ENCODE results near the gene TES. TPM values are rescaled to one million over a fixed set of nuclear protein-coding genes. Genes with fewer than 3 reads are reported as not detected.

TES gene
- total and polyA plus RNA-seq, 2 of the 13 experiments (the other 11 are each of a cell fraction or from before 2014, with no cell fraction given) = 21.6 to 23.0 TPM

- H3K27me3 ChIP-seq (ENCODE audit: control insufficient read depth in 1 of 2, insufficient read depth in 2 of 2, low read length in 2 of 2) = no peaks in the 10 kb centered on the region
- no peak for ATAC-seq
- POLR2A ChIA-PET = no interaction called here
- no peak overlapping the region for H3K9ac ChIP-seq (ENCODE audit: insufficient read depth, low read depth, low read length)
- FAIRE-seq = no peak
- no peak overlapping the region for H3K27ac ChIP-seq (ENCODE audit: extremely low read length, insufficient read depth, low read length)
- H2AFZ ChIP-seq (ENCODE audit: low read length) = no peak overlapping the region
- in situ Hi-C loops (cut with HindIII; ENCODE audit: extremely low pct_ligation_motif_present, low pct_unique_long_range_greater_than_20kb) (no loop called here), intact Hi-C loops (cut with micrococcal nuclease; ENCODE audit: unreplicated experiment) (no loop called here)
- no peak overlapping the region for H3K4me3 ChIP-seq (replicated peaks in 1 of 3; ENCODE audit: insufficient read depth in 1 of 3, low read depth in 2 of 3, low read length in 3 of 3)
- CTCF ChIA-PET (ENCODE audit: low intra/inter-chr PET ratio, low total read pairs) = no interaction called here
- H3K79me2 ChIP-seq (ENCODE audit: insufficient read depth, low read length) = no peaks in the 10 kb centered on the region
- H3K9me3 ChIP-seq (ENCODE audit: low read length) = no peaks in the 10 kb centered on the region
- TF ChIP-seq ZNF274 (CRISPR knock-in tag; IDR thresholded peaks at IDR 0.05) = no peak
- TF ChIP-seq PAX8 (CRISPR knock-in tag; IDR thresholded peaks at IDR 0.05; ENCODE audit: borderline replicate concordance) = no peak
- DNase-seq (ENCODE audit: low spot score) = no peak
- 10% methylated on average over 1 of the region's 1 CpG for WGBS (ENCODE audit: low lambda C conversion rate)
- no peak overlapping the region for H3K4me2 ChIP-seq (ENCODE audit: low read depth, low read length)
- no peaks in the 10 kb centered on the region for H3K36me3 ChIP-seq (replicated peaks in 1 of 2; ENCODE audit: control insufficient read depth in 1 of 2, insufficient read depth in 2 of 2, low read length in 2 of 2)
- no peaks in the 10 kb centered on the region for H3K4me1 ChIP-seq (ENCODE audit: insufficient read depth, low read length)
- no TSS peak for BruUV-seq (replicated peaks)
- H4K20me1 ChIP-seq (ENCODE audit: insufficient read depth, low read length) = no peaks in the 10 kb centered on the region
Measured at GRCh38 chr7:116195451-116195850, 14.9 kb upstream of the TES start.

- in situ Hi-C loops (cut with HindIII; ENCODE audit: extremely low pct_ligation_motif_present, low pct_unique_long_range_greater_than_20kb) (no loop called here), intact Hi-C loops (cut with micrococcal nuclease; ENCODE audit: unreplicated experiment) (no loop called here)
- Histone ChIP-seq H4K20me1 (ENCODE audit: insufficient read depth, low read length) (no peaks in the 10 kb centered on the region), H3K4me3 (replicated peaks in 1 of 3; ENCODE audit: insufficient read depth in 1 of 3, low read depth in 2 of 3, low read length in 3 of 3) (no peak overlapping the region), H3K4me2 (ENCODE audit: low read depth, low read length) (no peak overlapping the region), H3K27me3 (ENCODE audit: control insufficient read depth in 1 of 2, insufficient read depth in 2 of 2, low read length in 2 of 2) (no peaks in the 10 kb centered on the region), H3K27ac (ENCODE audit: extremely low read length, insufficient read depth, low read length) (no peak overlapping the region), H3K4me1 (ENCODE audit: insufficient read depth, low read length) (no peaks in the 10 kb centered on the region), H3K79me2 (ENCODE audit: insufficient read depth, low read length) (no peaks in the 10 kb centered on the region), H3K9me3 (ENCODE audit: low read length) (no peaks in the 10 kb centered on the region), H3K36me3 (replicated peaks in 1 of 2; ENCODE audit: control insufficient read depth in 1 of 2, insufficient read depth in 2 of 2, low read length in 2 of 2) (no peaks in the 10 kb centered on the region), H3K9ac (ENCODE audit: insufficient read depth, low read depth, low read length) (no peak overlapping the region), H2AFZ (ENCODE audit: low read length) (no peak overlapping the region)
- no TSS peak for BruUV-seq (replicated peaks)
- ChIA-PET CTCF (ENCODE audit: low intra/inter-chr PET ratio, low total read pairs) (no interaction called here), POLR2A (no interaction called here)
- no peak for FAIRE-seq
- WGBS (ENCODE audit: low lambda C conversion rate) = 33% methylated on average over 3 of the region's 3 CpGs
- DNase-seq (ENCODE audit: low spot score) = no peak
- TF ChIP-seq ZNF354B (CRISPR knock-in tag; IDR thresholded peaks at IDR 0.05) (no peak), ZNF776 (CRISPR knock-in tag; IDR thresholded peaks at IDR 0.05) (no peak), DMAP1 (CRISPR knock-in tag; IDR thresholded peaks at IDR 0.05) (no peak), KDM2A (CRISPR knock-in tag; IDR thresholded peaks at IDR 0.05; ENCODE audit: borderline replicate concordance, low read depth) (no peak), PLRG1 (conservative IDR thresholded peaks at IDR 0.05) (no peak), ZNF451 (CRISPR knock-in tag; IDR thresholded peaks at IDR 0.05) (no peak), ZMYM3 (CRISPR knock-in tag; IDR thresholded peaks at IDR 0.05) (no peak), CEBPB (IDR thresholded peaks at IDR 0.05; ENCODE audit: borderline replicate concordance, low read depth, low read length) (peak; percentile 64), ZNF687 (CRISPR knock-in tag; IDR thresholded peaks at IDR 0.05) (no peak)
- ATAC-seq = no peak
Measured at GRCh38 chr7:116196947-116197346, 13.4 kb upstream of the TES start.

All from HepG2 (cell line).